ENCODE data around the gene MAP3K15. TPM values are rescaled to one million over a fixed set of nuclear protein-coding genes. Genes with fewer than 3 reads are reported as not detected.

Gene MAP3K15
- total RNA-seq, 1 experiment from 2014 or later: 1.2 TPM

DNA sequence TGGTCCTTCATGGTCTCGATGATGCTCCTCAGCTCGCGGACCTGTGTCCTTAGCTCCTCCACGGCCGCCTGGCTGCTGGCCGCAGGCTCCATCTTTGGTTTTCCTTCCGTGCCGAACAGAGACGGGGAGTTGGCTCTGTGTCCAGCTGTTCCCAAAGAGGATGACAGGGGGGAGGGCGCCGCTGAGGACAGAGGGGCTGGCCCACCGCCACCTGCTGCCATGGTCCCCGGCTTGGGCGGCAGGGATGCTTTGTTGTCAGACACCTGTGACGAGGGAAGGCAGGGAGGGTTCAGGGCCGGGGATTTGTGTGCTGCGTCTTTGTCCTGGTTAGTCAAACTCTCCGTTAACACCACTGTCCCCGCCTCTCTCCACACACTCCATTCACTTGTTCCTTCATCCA lies 26.6 kb upstream of the MAP3K15 start:
- Mint-ChIP-seq H3K9me3 (peaks cover 70 to 73% of the 10 kb centered on the region in 2 experiments), H3K4me1 (no peaks in the 10 kb centered on the region), H3K36me3 (ENCODE audit: insufficient read depth in 1 of 3, low read depth in 3 of 3) (peaks cover 0 to 19% (median 4%) of the 10 kb centered on the region in 3 experiments; a peak in 4 of 7 replicates), H3K27ac (peak overlapping the region in 1 of 3 experiments; percentile 68; a peak in 2 of 7 replicates), H3K4me3 (no peak overlapping the region), H3K27me3 (ENCODE audit: low read depth) (peaks cover 5% of the 10 kb centered on the region)
- Histone ChIP-seq H3T11ph (ENCODE audit: low read length) (no peak overlapping the region), H3K9me3 (ENCODE audit: control insufficient read depth, low read depth, low read length) (peaks cover 47% of the 10 kb centered on the region), H4K20me1 (ENCODE audit: control insufficient read depth, insufficient read depth, insufficient read length) (no peaks in the 10 kb centered on the region), H3K18ac (ENCODE audit: insufficient read length, low read depth, low read length) (no peak overlapping the region), H3K9ac (ENCODE audit: extremely low read depth, insufficient read length, low read length) (no peak overlapping the region), H3K56ac (ENCODE audit: insufficient read length, low read depth, low read length) (no peak overlapping the region), H3K23ac (ENCODE audit: insufficient read length, low read depth, low read length) (no peak overlapping the region), H3K79me2 (ENCODE audit: insufficient read depth, low read length) (no peaks in the 10 kb centered on the region), H3K79me1 (ENCODE audit: insufficient read depth, low read depth, low read length, poor library complexity, severe bottlenecking) (no peaks in the 10 kb centered on the region), H3K4me2 (ENCODE audit: insufficient read depth, insufficient read length, low read length) (no peak overlapping the region), H2BK5ac (ENCODE audit: insufficient read length, low read length) (no peak overlapping the region), H3K4me1 (ENCODE audit: insufficient read depth, low read length) (no peaks in the 10 kb centered on the region), H4K8ac (replicated peaks; ENCODE audit: insufficient read length, low read depth, low read length) (no peak overlapping the region), H4K91ac (ENCODE audit: insufficient read length, low read depth, low read length) (no peak overlapping the region), H2BK120ac (ENCODE audit: low read depth, low read length, poor library complexity, severe bottlenecking) (no peak overlapping the region), H2AFZ (ENCODE audit: low read length) (no peak overlapping the region), H2AK5ac (ENCODE audit: insufficient read length, low read length) (no peak overlapping the region), H3K23me2 (ENCODE audit: insufficient read length, low read depth, low read length, poor library complexity, severe bottlenecking) (no peaks in the 10 kb centered on the region), H3K4ac (ENCODE audit: low read depth, low read length) (no peak overlapping the region), H3K14ac (ENCODE audit: insufficient read depth, low read length) (no peak overlapping the region), H4K5ac (ENCODE audit: insufficient read length, low read depth, low read length) (no peak overlapping the region), H3K27me3 (ENCODE audit: insufficient read depth, low read length) (no peaks in the 10 kb centered on the region), H2BK20ac (ENCODE audit: low read depth, low read length, poor library complexity, severe bottlenecking) (no peak overlapping the region), H2BK12ac (ENCODE audit: insufficient read length, low read depth, low read length) (no peak overlapping the region), H2BK15ac (ENCODE audit: low read depth, low read length) (no peak overlapping the region), H3K27ac (ENCODE audit: insufficient read length, low read depth, low read length) (no peak overlapping the region)
- TF ChIP-seq, protein P1, sequence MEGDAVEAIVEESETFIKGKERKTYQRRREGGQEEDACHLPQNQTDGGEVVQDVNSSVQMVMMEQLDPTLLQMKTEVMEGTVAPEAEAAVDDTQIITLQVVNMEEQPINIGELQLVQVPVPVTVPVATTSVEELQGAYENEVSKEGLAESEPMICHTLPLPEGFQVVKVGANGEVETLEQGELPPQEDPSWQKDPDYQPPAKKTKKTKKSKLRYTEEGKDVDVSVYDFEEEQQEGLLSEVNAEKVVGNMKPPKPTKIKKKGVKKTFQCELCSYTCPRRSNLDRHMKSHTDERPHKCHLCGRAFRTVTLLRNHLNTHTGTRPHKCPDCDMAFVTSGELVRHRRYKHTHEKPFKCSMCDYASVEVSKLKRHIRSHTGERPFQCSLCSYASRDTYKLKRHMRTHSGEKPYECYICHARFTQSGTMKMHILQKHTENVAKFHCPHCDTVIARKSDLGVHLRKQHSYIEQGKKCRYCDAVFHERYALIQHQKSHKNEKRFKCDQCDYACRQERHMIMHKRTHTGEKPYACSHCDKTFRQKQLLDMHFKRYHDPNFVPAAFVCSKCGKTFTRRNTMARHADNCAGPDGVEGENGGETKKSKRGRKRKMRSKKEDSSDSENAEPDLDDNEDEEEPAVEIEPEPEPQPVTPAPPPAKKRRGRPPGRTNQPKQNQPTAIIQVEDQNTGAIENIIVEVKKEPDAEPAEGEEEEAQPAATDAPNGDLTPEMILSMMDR (conservative IDR thresholded peaks at IDR 0.05): no peak
- WGBS (ENCODE audit: extremely low coverage, insufficient read length, low lambda C conversion rate): no CpG with 5 or more reads among the region's 19 CpGs
- DNase-seq: no peak
